ENCODE measurements around the gene TPSAB1. TPM values are rescaled to one million over a fixed set of nuclear protein-coding genes. Genes with fewer than 3 reads are reported as not detected.
A peak's percentile ranks its signal among the peaks of the same experiment; 100 is the strongest.

Gene TPSAB1
- total and polyA plus RNA-seq, 4 donors, result 0.23 to 10.8 (median 1.2) TPM

GRCh38 chr16:1224558-1224957 lies 15.9 kb upstream of the TPSAB1 start:
- WGBS, result 73% methylated on average over 9 of the region's 9 CpGs
- H3K9me3 ChIP-seq (ENCODE audit: control insufficient read depth in 4 of 4, low read length in 3 of 4), result no peaks in the 10 kb centered on the region
- no peaks in the 10 kb centered on the region for H3K27me3 ChIP-seq (ENCODE audit: control insufficient read depth in 4 of 4, insufficient read depth in 4 of 4, low read length in 3 of 4)
- peaks cover 0 to 13% (median 3%) of the 10 kb centered on the region in 4 donors for H3K36me3 ChIP-seq (ENCODE audit: control insufficient read depth in 4 of 4, insufficient read depth in 3 of 4, low read depth in 1 of 4, low read length in 3 of 4)
- no peak for DNase-seq (ENCODE audit: low spot score)
- H3K9ac ChIP-seq (ENCODE audit: low read depth in 1 of 2, low read length in 2 of 2), result no peak overlapping the region
- TF ChIP-seq, protein P1, sequence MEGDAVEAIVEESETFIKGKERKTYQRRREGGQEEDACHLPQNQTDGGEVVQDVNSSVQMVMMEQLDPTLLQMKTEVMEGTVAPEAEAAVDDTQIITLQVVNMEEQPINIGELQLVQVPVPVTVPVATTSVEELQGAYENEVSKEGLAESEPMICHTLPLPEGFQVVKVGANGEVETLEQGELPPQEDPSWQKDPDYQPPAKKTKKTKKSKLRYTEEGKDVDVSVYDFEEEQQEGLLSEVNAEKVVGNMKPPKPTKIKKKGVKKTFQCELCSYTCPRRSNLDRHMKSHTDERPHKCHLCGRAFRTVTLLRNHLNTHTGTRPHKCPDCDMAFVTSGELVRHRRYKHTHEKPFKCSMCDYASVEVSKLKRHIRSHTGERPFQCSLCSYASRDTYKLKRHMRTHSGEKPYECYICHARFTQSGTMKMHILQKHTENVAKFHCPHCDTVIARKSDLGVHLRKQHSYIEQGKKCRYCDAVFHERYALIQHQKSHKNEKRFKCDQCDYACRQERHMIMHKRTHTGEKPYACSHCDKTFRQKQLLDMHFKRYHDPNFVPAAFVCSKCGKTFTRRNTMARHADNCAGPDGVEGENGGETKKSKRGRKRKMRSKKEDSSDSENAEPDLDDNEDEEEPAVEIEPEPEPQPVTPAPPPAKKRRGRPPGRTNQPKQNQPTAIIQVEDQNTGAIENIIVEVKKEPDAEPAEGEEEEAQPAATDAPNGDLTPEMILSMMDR (IDR thresholded peaks at IDR 0.05; ENCODE audit: low read depth, low read length, missing input control), result no peak
- TF ChIP-seq FOXA2 (IDR thresholded peaks at IDR 0.05), result no peak
- TF ChIP-seq JUND (IDR thresholded peaks at IDR 0.05), result no peak
- no peak for TF ChIP-seq MAX (IDR thresholded peaks at IDR 0.05)
- TF ChIP-seq NR2F2 (IDR thresholded peaks at IDR 0.05), result no peak
- TF ChIP-seq HNF4A (conservative IDR thresholded peaks at IDR 0.05), result no peak
- no peak for TF ChIP-seq YY1 (IDR thresholded peaks at IDR 0.05)
- no peak for TF ChIP-seq EGR1 (IDR thresholded peaks at IDR 0.05; ENCODE audit: low read depth in 2 of 2)
- TF ChIP-seq FOXA1 (IDR thresholded peaks at IDR 0.05), result no peak
- TF ChIP-seq GABPA (IDR thresholded peaks at IDR 0.05 in 1 of 2, conservative IDR thresholded peaks at IDR 0.05 in 1 of 2), result no peak
- TF ChIP-seq SP1 (IDR thresholded peaks at IDR 0.05), result no peak
- no peak for TF ChIP-seq ATF3 (IDR thresholded peaks at IDR 0.05)
- no peak for TF ChIP-seq ZBTB33 (IDR thresholded peaks at IDR 0.05)
- TF ChIP-seq TAF1 (conservative IDR thresholded peaks at IDR 0.05), result no peak
- TF ChIP-seq HNF4G (IDR thresholded peaks at IDR 0.05), result no peak
- TF ChIP-seq, protein P2, sequence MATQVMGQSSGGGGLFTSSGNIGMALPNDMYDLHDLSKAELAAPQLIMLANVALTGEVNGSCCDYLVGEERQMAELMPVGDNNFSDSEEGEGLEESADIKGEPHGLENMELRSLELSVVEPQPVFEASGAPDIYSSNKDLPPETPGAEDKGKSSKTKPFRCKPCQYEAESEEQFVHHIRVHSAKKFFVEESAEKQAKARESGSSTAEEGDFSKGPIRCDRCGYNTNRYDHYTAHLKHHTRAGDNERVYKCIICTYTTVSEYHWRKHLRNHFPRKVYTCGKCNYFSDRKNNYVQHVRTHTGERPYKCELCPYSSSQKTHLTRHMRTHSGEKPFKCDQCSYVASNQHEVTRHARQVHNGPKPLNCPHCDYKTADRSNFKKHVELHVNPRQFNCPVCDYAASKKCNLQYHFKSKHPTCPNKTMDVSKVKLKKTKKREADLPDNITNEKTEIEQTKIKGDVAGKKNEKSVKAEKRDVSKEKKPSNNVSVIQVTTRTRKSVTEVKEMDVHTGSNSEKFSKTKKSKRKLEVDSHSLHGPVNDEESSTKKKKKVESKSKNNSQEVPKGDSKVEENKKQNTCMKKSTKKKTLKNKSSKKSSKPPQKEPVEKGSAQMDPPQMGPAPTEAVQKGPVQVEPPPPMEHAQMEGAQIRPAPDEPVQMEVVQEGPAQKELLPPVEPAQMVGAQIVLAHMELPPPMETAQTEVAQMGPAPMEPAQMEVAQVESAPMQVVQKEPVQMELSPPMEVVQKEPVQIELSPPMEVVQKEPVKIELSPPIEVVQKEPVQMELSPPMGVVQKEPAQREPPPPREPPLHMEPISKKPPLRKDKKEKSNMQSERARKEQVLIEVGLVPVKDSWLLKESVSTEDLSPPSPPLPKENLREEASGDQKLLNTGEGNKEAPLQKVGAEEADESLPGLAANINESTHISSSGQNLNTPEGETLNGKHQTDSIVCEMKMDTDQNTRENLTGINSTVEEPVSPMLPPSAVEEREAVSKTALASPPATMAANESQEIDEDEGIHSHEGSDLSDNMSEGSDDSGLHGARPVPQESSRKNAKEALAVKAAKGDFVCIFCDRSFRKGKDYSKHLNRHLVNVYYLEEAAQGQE (IDR thresholded peaks at IDR 0.05), result no peak
- H3K4me1 ChIP-seq (ENCODE audit: control insufficient read depth in 4 of 4, insufficient read depth in 4 of 4, low read length in 3 of 4), result peaks cover 0 to 8% (median 2%) of the 10 kb centered on the region in 4 donors
- no peak overlapping the region for H3K27ac ChIP-seq (ENCODE audit: low read depth in 1 of 2, low read length in 2 of 2)
- no peak overlapping the region for H3K4me3 ChIP-seq (ENCODE audit: low read depth in 1 of 3, low read length in 3 of 3)

- no peaks in the 10 kb centered on the region for H3K27me3 ChIP-seq (ENCODE audit: control insufficient read depth in 4 of 4, insufficient read depth in 4 of 4, low read length in 3 of 4)
- H3K9me3 ChIP-seq (ENCODE audit: control insufficient read depth in 4 of 4, low read length in 3 of 4), result no peaks in the 10 kb centered on the region
- TF ChIP-seq HNF4A (conservative IDR thresholded peaks at IDR 0.05) (peak in 1 of 2 donors; percentile 32), FOXA2 (IDR thresholded peaks at IDR 0.05) (no peak), EGR1 (IDR thresholded peaks at IDR 0.05; ENCODE audit: low read depth in 2 of 2) (no peak), RXRA (IDR thresholded peaks at IDR 0.05) (no peak)
- peaks cover 0 to 8% (median 2%) of the 10 kb centered on the region in 4 donors for H3K4me1 ChIP-seq (ENCODE audit: control insufficient read depth in 4 of 4, insufficient read depth in 4 of 4, low read length in 3 of 4)
- H3K27ac ChIP-seq (ENCODE audit: low read depth in 1 of 2, low read length in 2 of 2), result no peak within 1 kb of the TSS
- peaks cover 0 to 8% (median under 1%) of the 10 kb centered on the region in 4 donors for H3K36me3 ChIP-seq (ENCODE audit: control insufficient read depth in 4 of 4, insufficient read depth in 3 of 4, low read depth in 1 of 4, low read length in 3 of 4)
- DNase-seq (ENCODE audit: low spot score), result no peak
- WGBS, result 38% methylated on average over 10 of the region's 10 CpGs
- no peak within 1 kb of the TSS for H3K4me3 ChIP-seq (ENCODE audit: low read depth in 1 of 3, low read length in 3 of 3)
- no peak within 1 kb of the TSS for H3K9ac ChIP-seq (ENCODE audit: low read depth in 1 of 2, low read length in 2 of 2)
Observed at GRCh38 chr16:1225051-1225451, 15.5 kb upstream of the TPSAB1 start, which contains the start of gene TPSG1. Gene TPSG1 (minus strand): TSS chr16:1225268. CDS start chr16:1225252, 16 bp downstream.
